Body of pancreas (tissue), 4 donors: Measurements from ENCODE around the gene HES5. TPM values are rescaled to one million over a fixed set of nuclear protein-coding genes. Genes with fewer than 3 reads are reported as not detected.

Source experiments
- ATAC-seq: fragments of 150-250 bp; one replicate; pipeline ENCODE4 v1.9.1; 2016
- DNase-seq, 4 donors: peaks; one replicate each; pipeline ENCODE4 v3.0.0-alpha.2; 2019
- H3K27ac ChIP-seq, 4 donors: fragments of 200-600 bp; sonication (generic); 1 replicate in 3 of 4; 2 replicates in 1 of 4; pipeline versions ENCODE4 v1.5.1 to v1.6.1; 2016 to 2019; ENCODE audit warnings: mild to moderate bottlenecking in 1 of 4, mixed read lengths in 1 of 4, moderate library complexity in 1 of 4
- H3K27me3 ChIP-seq, 2 donors: fragments of 200-600 bp; sonication (generic); one replicate each; pipeline ENCODE4 v1.6.0; 2016; ENCODE audit warnings: mild to moderate bottlenecking in 1 of 2
- H3K36me3 ChIP-seq, 2 donors: fragments of 200-600 bp; sonication (generic); replicated peaks in 1 of 2; 2 replicates each; pipeline ENCODE4 v1.5.1; 2016; ENCODE audit warnings: low read depth in 2 of 2; ENCODE audit not compliant: insufficient read depth in 1 of 2
- H3K4me1 ChIP-seq: fragments of 200-600 bp; sonication (generic); one replicate; pipeline ENCODE4 v1.6.0; 2016
- H3K4me3 ChIP-seq, 2 donors: fragments of 200-600 bp; sonication (generic); 1 replicate in 1 of 2; 2 replicates in 1 of 2; pipeline ENCODE4 v1.5.1; 2016 to 2019
- H3K9me3 ChIP-seq, 3 donors: fragments of 200-600 bp; sonication (generic); 1 replicate in 2 of 3; 2 replicates in 1 of 3; pipeline ENCODE4 v1.5.1; 2016
- POLR2A ChIP-seq, 3 donors: fragments of 450-650 bp; IDR thresholded peaks; one replicate each; pipeline ENCODE4 v1.6.1; 2016; ENCODE audit warnings: antibody characterized with exemption in 3 of 3, mild to moderate bottlenecking in 2 of 3
- WGBS, 2 donors: methylation state at CpG; one replicate each; pipeline ENCODE4 v1.1.5; 2017; 5-methylcytosine and 5-hydroxymethylcytosine counted together
- intact Hi-C: fragments of 100-400 bp; cut with DNase I; formaldehyde crosslinking; loops from one replicate; pipeline ENCODE4 v1.15.1; 2023
- total RNA-seq, 2 donors: library from RNA; depleted of rRNA; stranded (reverse); fragments of >200 nt; gene quantifications; one replicate each; pipeline ENCODE4 v1.1.0, GENCODE V29; 2016
- TF ChIP-seq, protein P1 (sequence below), 7 experiments: fragments of 450-650 bp in 4 of 7; fragments of 200-600 bp in 3 of 7; sonication (generic) in 3 of 7; IDR thresholded peaks; one replicate each; pipeline ENCODE4 v1.5.1; 2016 to 2019; ENCODE audit warnings: antibody characterized with exemption in 7 of 7

Gene HES5
- total RNA-seq, 2 donors from 2014 or later, result not detected

DNA sequence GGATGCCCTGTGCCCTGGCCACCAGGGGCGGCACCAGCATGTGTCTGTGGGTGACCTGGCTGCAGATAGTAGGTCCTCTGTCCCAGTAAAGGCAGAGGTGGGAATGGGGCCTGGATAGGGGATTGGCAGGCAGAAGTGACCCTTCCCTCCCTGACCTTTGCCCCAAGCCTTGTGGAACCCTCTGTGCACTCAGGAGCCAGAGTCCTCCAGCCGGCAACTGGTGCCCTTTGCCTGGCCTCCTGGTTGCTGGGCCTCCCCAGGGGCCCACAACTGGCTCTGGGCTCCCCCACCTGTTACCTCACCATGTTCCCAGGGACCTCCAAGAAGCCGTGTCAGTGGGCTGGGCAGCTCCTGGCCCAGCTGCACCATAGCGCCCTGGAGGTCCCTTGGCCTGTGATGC, 44.0 kb downstream of the HES5 start:
- no peaks in the 10 kb centered on the region for H3K4me1 ChIP-seq
- no peak overlapping the region for H3K4me3 ChIP-seq
- no peaks in the 10 kb centered on the region for H3K36me3 ChIP-seq
- no peak overlapping the region for H3K27ac ChIP-seq
- TF ChIP-seq, protein P1, sequence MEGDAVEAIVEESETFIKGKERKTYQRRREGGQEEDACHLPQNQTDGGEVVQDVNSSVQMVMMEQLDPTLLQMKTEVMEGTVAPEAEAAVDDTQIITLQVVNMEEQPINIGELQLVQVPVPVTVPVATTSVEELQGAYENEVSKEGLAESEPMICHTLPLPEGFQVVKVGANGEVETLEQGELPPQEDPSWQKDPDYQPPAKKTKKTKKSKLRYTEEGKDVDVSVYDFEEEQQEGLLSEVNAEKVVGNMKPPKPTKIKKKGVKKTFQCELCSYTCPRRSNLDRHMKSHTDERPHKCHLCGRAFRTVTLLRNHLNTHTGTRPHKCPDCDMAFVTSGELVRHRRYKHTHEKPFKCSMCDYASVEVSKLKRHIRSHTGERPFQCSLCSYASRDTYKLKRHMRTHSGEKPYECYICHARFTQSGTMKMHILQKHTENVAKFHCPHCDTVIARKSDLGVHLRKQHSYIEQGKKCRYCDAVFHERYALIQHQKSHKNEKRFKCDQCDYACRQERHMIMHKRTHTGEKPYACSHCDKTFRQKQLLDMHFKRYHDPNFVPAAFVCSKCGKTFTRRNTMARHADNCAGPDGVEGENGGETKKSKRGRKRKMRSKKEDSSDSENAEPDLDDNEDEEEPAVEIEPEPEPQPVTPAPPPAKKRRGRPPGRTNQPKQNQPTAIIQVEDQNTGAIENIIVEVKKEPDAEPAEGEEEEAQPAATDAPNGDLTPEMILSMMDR (IDR thresholded peaks at IDR 0.05), result no peak
- no peak for TF ChIP-seq POLR2A (IDR thresholded peaks at IDR 0.05)
- 89 to 100% methylated on average over 1 to 3 of the region's 4 CpGs for WGBS, 2 donors
- intact Hi-C loops, result no loop called here
- H3K27me3 ChIP-seq, result no peaks in the 10 kb centered on the region
- ATAC-seq, result no peak
- DNase-seq, result no peak
- no peaks in the 10 kb centered on the region for H3K9me3 ChIP-seq

DNA sequence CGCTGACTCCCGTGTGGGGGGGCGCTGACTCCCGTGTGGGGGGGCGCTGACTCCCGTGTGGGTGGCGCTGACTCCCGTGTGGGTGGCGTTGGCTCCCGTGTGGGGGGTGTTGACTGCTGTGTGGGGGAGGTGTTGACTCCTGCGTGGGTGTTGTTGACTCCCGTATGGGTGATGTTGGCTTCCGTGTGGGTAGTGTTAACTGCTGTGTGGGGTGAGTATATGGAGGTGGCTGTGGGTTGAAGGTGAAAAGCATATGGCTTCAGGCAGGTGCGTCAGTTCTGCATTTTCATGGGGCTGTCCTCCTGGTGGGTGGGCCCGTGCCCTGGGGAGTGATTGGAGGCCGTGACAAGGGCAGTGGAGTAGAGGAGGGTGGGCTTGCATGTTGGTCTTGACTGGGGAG, 46.1 kb downstream of the HES5 start:
- TF ChIP-seq POLR2A (IDR thresholded peaks at IDR 0.05), result no peak
- TF ChIP-seq, protein P1 (IDR thresholded peaks at IDR 0.05), result no peak
- Histone ChIP-seq H3K36me3 (no peaks in the 10 kb centered on the region), H3K27me3 (no peaks in the 10 kb centered on the region), H3K4me1 (no peaks in the 10 kb centered on the region), H3K9me3 (no peaks in the 10 kb centered on the region), H3K4me3 (no peak overlapping the region), H3K27ac (no peak overlapping the region)
- ATAC-seq (no peak), DNase-seq (no peak)
- intact Hi-C loops, result no loop called here
- 62 to 65% methylated on average over 6 to 16 of the region's 16 CpGs for WGBS, 2 donors

DNA sequence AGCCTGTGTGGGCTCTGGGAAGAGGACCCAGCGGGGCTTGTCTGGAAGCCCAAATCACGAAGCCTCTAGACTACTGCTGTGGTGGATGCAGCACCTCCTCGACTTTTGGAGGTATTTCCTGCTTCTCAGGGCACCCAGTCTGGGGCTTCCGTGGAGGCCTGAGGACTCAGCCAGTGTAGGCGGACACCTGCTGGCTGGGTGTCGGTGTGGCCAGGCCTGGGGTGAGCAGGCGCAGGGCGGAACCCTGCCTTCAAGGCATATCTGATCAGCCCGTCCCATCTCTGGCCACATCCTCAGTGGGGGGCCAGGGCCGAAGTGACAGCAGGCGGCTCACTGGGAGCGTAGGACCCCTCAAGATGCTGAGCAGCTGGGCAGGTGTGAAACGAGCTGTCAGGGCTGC, 47.0 kb downstream of the HES5 start:
- H3K4me1 ChIP-seq, result no peaks in the 10 kb centered on the region
- intact Hi-C loops, result no loop called here
- TF ChIP-seq POLR2A (IDR thresholded peaks at IDR 0.05), result no peak
- TF ChIP-seq, protein P1 (IDR thresholded peaks at IDR 0.05), result no peak
- no peaks in the 10 kb centered on the region for H3K36me3 ChIP-seq
- DNase-seq (no peak), ATAC-seq (no peak)
- WGBS, 2 donors, result 76 to 83% methylated on average over 6 to 13 of the region's 13 CpGs
- no peaks in the 10 kb centered on the region for H3K27me3 ChIP-seq
- H3K27ac ChIP-seq, result no peak overlapping the region
- no peaks in the 10 kb centered on the region for H3K9me3 ChIP-seq
- H3K4me3 ChIP-seq, result no peak overlapping the region

DNA sequence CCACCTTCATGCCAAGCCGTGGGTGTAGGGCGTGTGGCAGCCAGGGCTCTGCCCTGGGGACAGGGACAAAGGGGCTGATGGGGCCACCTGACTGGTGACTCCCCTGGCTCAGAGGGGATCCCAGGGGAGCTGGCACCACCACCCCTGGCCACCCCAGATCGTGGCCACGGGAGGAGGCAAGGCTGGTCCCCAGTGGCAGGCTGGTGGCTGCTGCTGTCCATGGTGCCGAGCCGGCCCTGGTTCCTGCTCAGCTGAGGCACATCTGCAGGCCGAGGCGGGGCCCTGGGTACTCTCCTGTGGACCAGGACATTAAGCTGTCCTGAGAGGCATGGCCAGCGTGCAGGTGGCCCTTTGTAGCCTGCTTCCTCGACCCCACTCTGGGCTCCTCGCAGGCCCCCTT, 47.5 kb downstream of the HES5 start:
- H3K27ac ChIP-seq, result no peak overlapping the region
- intact Hi-C loops, result no loop called here
- ATAC-seq (no peak), DNase-seq (no peak)
- H3K4me3 ChIP-seq, result no peak overlapping the region
- WGBS, 2 donors, result 61 to 73% methylated on average over 2 to 11 of the region's 11 CpGs
- no peak for TF ChIP-seq POLR2A (IDR thresholded peaks at IDR 0.05)
- TF ChIP-seq, protein P1 (IDR thresholded peaks at IDR 0.05), result no peak
- H3K4me1 ChIP-seq, result no peaks in the 10 kb centered on the region
- H3K27me3 ChIP-seq, result no peaks in the 10 kb centered on the region
- H3K9me3 ChIP-seq, result no peaks in the 10 kb centered on the region
- H3K36me3 ChIP-seq, result no peaks in the 10 kb centered on the region

- no peak overlapping the region for H3K27ac ChIP-seq
- ATAC-seq (no peak), DNase-seq (no peak)
- H3K36me3 ChIP-seq, result no peaks in the 10 kb centered on the region
- 74 to 79% methylated on average over 2 to 10 of the region's 10 CpGs for WGBS, 2 donors
- intact Hi-C loops, result no loop called here
- H3K27me3 ChIP-seq, result no peaks in the 10 kb centered on the region
- H3K9me3 ChIP-seq, result no peaks in the 10 kb centered on the region
- H3K4me3 ChIP-seq, result no peak overlapping the region
- no peak for TF ChIP-seq POLR2A (IDR thresholded peaks at IDR 0.05)
- no peaks in the 10 kb centered on the region for H3K4me1 ChIP-seq
Measured at GRCh38 chr1:2481885-2482284, 48.2 kb downstream of the HES5 start.
